Measurements from ENCODE around the gene SHTN1.

Gene SHTN1

GRCh38 chr10:116925056-116925455 lies 79.9 kb downstream of the SHTN1 start:
- DNase-seq (ENCODE audit: extremely low spot score, insufficient read length, low read depth) = no peak
- no peak for FAIRE-seq

GRCh38 chr10:116919706-116920105 lies 85.3 kb downstream of the SHTN1 start:
- DNase-seq (ENCODE audit: extremely low spot score, insufficient read length, low read depth) (no peak), FAIRE-seq (no peak)

DNA sequence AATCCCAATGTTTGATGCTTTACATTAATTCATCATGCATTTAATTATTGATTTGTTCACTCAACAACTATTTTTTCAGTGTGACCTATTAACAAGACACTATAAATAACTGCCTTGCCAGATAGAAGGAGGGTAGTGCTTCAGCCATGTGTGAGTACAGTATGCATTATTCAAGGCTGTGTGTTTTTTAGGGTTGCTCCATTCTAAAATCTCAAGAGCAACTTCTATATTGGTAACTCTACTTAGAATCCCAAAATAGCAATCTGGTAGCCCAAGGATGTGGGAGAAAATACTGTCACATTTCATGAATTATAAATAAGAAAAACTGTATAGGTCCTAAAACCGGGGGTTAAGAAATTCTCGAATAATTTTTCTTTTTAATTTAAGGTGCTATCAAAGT lies 85.8 kb downstream of the SHTN1 start:
- no peak for DNase-seq (ENCODE audit: extremely low spot score, insufficient read length, low read depth)
- no peak for FAIRE-seq

GRCh38 chr10:116918583-116918982 lies 86.4 kb downstream of the SHTN1 start:
- no peak for DNase-seq (ENCODE audit: extremely low spot score, insufficient read length, low read depth)
- no peak for FAIRE-seq

GRCh38 chr10:116917481-116917880 lies 87.5 kb downstream of the SHTN1 start:
- DNase-seq (ENCODE audit: extremely low spot score, insufficient read length, low read depth) (no peak), FAIRE-seq (no peak)

GRCh38 chr10:116915340-116915739 lies 89.6 kb downstream of the SHTN1 start:
- no peak for DNase-seq (ENCODE audit: extremely low spot score, insufficient read length, low read depth)
- FAIRE-seq = no peak

DNA sequence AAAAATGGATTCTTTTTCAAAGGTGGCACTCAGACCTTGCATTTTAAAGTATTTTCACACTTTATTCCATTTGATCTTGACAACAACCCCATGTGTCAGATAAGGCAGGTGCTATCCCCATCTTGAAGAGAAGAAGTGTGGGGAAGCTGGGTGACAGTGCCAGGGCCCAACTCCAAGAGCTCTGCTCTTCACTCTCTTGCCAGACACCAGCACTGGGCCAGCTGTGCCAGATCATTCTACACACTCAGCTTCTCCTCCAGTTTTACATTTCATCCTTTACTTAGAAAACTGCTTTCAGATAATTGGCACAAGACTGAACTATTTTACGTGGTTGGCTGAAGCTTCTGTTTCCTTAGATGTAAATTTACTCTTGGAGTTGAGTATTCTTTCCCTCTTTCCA lies 91.3 kb downstream of the SHTN1 start:
- FAIRE-seq (no peak), DNase-seq (ENCODE audit: extremely low spot score, insufficient read length, low read depth) (no peak)

DNA sequence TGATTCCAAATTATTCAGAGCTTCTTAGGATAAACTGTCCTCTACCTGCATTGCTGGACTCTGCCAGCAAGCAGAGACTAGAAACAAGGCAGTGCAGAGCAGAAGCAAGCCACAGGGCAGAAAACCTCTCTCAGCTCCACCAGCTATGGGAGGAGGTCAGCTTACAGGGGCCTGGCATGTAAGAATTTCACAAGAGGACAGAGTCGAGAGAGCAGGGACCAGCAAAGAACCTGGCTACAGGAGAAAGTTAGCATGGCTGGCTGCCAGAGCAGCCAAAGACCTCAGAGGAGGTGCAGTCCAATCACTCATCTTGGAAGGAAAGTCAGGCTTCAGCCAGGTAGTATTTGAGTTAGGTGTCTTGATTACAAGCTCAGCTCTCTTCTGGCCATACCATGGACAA lies 92.8 kb downstream of the SHTN1 start:
- DNase-seq (ENCODE audit: extremely low spot score, insufficient read length, low read depth) = no peak
- no peak for FAIRE-seq

DNA sequence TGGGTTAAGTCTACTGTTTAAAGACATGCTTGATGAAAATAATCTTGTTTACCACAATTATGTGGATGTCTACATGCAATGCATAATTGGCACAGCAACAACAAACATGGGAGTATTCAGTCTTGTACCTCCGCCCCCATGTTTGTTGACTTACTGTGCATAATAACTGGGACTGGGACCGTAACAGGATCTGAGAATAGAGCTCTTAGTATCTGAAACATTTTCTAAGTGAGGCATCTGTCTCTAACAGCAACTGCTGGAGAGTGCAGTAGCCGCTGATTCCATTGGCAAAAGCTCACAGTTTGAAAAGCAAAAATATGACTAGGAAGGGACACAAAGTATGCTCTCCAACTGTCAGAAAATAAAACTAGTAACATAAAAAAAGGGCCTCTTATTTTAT lies 94.1 kb downstream of the SHTN1 start:
- DNase-seq (ENCODE audit: extremely low spot score, insufficient read length, low read depth) (no peak), FAIRE-seq (no peak)

GRCh38 chr10:116909307-116909706 lies 95.7 kb downstream of the SHTN1 start:
- FAIRE-seq (no peak), DNase-seq (ENCODE audit: extremely low spot score, insufficient read length, low read depth) (no peak)

DNA sequence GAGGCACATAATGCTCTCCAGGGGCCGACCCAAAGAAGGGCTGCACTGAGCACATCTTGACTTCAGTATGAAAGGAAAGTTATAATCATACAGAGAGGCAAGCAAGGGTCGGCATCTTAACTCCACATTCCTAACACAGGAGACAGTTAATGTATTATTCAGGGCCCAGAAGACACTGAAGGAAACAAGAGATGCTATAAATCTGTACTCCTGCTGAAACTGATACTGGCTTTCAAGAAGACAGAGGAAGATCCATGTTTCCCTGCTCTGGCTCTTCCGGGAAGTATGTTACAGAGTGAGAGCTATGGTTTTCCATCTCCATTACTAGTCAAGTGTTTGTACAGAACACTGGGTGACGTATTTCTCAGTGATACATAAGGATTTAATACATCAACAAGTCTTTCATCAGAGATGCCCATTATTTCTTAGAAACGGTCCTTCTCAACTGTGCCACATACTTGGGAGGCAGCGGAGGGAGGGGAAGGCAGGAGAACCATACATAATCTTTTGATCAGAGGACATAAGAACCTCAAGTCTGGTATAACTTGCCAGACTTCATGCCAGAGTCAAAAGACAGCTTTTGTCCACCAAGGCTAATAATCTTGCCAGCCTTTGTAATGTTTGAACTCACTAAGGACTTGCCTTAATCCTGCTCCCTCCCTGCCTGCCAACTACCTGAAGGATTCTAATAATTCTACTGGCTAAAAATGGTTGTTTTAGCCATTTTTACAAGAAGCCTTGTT lies 97.6 kb downstream of the SHTN1 start:
- FAIRE-seq (no peak), DNase-seq (ENCODE audit: extremely low spot score, insufficient read length, low read depth) (no peak)

GRCh38 chr10:116905845-116906210 lies 99.2 kb downstream of the SHTN1 start:
- no peak for FAIRE-seq
- DNase-seq (ENCODE audit: extremely low spot score, insufficient read length, low read depth) = no peak

GRCh38 chr10:116899626-116900025 lies 105.4 kb downstream of the SHTN1 start:
- no peak for DNase-seq (ENCODE audit: extremely low spot score, insufficient read length, low read depth)
- FAIRE-seq = no peak

GRCh38 chr10:116893686-116894037 lies 111.3 kb downstream of the SHTN1 start:
- DNase-seq (ENCODE audit: extremely low spot score, insufficient read length, low read depth) (no peak), FAIRE-seq (no peak)

GRCh38 chr10:116892907-116893685 lies 111.9 kb downstream of the SHTN1 start:
- DNase-seq (ENCODE audit: extremely low spot score, insufficient read length, low read depth) = no peak
- no peak for FAIRE-seq

DNA sequence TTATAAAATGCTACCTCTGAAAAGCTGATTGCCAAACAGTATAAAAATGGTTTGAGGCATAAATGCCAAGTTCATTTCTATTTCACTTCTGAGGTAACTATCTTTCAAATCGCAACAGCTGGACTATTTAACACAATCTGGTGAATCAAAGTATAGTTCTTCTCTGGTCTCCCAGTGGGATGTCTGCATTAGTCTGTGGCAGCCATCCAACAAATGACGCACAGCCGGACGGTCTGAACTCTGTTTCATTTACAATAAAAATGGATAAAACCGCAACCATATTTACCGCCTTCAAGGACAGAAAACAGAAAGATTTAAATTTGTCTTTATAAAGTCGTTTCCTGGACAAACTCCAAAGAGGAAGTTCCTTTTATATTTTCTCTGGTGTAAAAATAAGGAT lies 113.8 kb downstream of the SHTN1 start:
- no peak for DNase-seq (ENCODE audit: extremely low spot score, insufficient read length, low read depth)
- no peak for FAIRE-seq

DNA sequence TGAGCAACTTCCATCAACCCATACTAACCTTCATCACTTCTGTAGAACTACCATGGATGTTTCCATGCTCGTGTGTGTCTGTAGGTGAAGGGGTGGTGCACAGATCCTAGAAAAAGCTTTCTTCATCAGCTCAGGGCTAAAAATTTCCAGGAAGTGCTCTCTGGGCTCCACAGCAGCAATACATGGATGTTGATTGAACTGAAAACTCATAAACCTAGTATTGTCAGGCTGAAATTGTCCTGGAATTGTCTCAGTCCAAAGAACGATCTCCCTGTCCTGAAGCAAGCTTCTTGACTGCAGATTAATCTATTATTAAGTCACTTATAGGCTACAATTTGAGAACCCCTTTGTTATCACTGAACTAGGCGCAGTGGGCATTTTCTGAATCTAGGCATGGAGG lies 115.9 kb downstream of the SHTN1 start:
- DNase-seq (ENCODE audit: extremely low spot score, insufficient read length, low read depth) = no peak
- no peak for FAIRE-seq

DNA sequence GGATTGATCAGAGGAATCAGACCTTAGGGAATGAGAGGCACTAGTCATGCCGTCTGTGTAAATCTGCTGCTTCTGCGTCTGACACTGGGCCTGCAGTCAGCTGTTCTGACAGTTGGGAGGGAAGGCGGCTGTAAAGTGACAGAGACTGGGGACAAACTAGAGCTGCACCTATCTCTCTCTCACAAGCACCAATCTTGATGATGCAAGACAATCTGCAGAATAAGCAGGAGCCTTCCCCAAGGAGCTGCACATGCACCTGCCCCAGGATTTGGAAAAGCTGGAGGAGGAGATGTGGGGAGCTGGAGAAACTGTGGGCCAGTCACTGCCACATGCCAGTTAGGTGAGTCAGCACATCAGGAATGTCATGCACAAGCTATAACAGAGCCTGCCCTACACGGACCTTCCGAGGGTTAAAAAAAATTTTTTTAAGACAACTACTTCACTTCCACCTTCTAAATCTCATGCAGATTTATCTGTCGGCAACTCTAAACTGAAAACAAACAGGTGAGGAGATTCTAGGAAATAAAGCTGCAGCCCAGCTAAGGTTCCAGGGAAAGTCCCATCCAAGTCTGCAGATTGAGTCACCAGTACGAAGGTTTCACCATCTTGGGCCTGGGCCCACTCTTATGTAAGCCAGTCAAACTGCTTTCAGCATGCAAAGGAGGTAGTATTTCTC lies 116.5 kb downstream of the SHTN1 start:
- FAIRE-seq = no peak
- no peak for DNase-seq (ENCODE audit: extremely low spot score, insufficient read length, low read depth)

GRCh38 chr10:116886772-116887171 lies 118.2 kb downstream of the SHTN1 start:
- DNase-seq (ENCODE audit: extremely low spot score, insufficient read length, low read depth) = no peak
- FAIRE-seq = no peak

DNA sequence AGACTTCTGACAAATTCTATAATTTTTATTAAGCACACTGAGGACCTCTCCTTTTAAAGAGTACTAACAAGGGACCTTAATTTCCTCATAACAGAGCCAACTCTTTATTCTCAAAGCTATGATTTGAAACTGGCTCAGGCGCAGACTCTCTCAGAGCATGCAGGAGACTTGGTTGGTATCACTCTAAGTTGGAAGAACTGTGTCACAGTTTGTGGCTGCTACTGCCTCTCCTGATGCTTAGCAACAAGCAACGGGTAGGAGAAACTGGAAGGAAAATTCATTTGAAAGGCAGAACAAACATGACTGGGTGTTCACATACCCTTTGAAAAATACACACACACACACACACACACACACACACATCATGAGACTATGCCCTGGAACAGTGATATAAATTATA lies 122.3 kb downstream of the SHTN1 start:
- no peak for DNase-seq (ENCODE audit: extremely low spot score, insufficient read length, low read depth)
- no peak for FAIRE-seq

GRCh38 chr10:116880716-116881482 lies 124.1 kb downstream of the SHTN1 start:
- FAIRE-seq = no peak
- DNase-seq (ENCODE audit: extremely low spot score, insufficient read length, low read depth) = no peak

Data from GM18507 (cell line).